ENCODE data around the gene ZNF800.

Gene ZNF800

GRCh38 chr7:127342596-127342995 is 49.9 kb downstream of the ZNF800 start:
- H3K4me3 ChIP-seq (replicated peaks; ENCODE audit: low read depth, low read length): no peak overlapping the region

GRCh38 chr7:127338122-127338521 is 54.4 kb downstream of the ZNF800 start:
- no peaks in the 10 kb centered on the region for H3K36me3 ChIP-seq (ENCODE audit: control insufficient read depth, insufficient read depth, low read length)
- H3K27me3 ChIP-seq (replicated peaks; ENCODE audit: control insufficient read depth, insufficient read depth, low read length): no peaks in the 10 kb centered on the region; the same call in 1 of the 2 replicates
- TF ChIP-seq, protein P1, sequence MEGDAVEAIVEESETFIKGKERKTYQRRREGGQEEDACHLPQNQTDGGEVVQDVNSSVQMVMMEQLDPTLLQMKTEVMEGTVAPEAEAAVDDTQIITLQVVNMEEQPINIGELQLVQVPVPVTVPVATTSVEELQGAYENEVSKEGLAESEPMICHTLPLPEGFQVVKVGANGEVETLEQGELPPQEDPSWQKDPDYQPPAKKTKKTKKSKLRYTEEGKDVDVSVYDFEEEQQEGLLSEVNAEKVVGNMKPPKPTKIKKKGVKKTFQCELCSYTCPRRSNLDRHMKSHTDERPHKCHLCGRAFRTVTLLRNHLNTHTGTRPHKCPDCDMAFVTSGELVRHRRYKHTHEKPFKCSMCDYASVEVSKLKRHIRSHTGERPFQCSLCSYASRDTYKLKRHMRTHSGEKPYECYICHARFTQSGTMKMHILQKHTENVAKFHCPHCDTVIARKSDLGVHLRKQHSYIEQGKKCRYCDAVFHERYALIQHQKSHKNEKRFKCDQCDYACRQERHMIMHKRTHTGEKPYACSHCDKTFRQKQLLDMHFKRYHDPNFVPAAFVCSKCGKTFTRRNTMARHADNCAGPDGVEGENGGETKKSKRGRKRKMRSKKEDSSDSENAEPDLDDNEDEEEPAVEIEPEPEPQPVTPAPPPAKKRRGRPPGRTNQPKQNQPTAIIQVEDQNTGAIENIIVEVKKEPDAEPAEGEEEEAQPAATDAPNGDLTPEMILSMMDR (IDR thresholded peaks at IDR 0.05; ENCODE audit: insufficient read depth, low read length, poor library complexity, severe bottlenecking): no peak
- DNase-seq (ENCODE audit: extremely low read depth, insufficient read length): no peak
- H3K4me3 ChIP-seq (replicated peaks; ENCODE audit: low read depth, low read length): no peak overlapping the region

More at GRCh38 chr7:127342596-127342995, 49.9 kb downstream of the ZNF800 start:
- Histone ChIP-seq H3K36me3 (ENCODE audit: control insufficient read depth, insufficient read depth, low read length) (no peaks in the 10 kb centered on the region), H3K27me3 (replicated peaks; ENCODE audit: control insufficient read depth, insufficient read depth, low read length) (no peaks in the 10 kb centered on the region; the same call in 1 of the 2 replicates)
- no peak for DNase-seq (ENCODE audit: extremely low read depth, insufficient read length)
- TF ChIP-seq, protein P1 (IDR thresholded peaks at IDR 0.05; ENCODE audit: insufficient read depth, low read length, poor library complexity, severe bottlenecking): no peak

DNA sequence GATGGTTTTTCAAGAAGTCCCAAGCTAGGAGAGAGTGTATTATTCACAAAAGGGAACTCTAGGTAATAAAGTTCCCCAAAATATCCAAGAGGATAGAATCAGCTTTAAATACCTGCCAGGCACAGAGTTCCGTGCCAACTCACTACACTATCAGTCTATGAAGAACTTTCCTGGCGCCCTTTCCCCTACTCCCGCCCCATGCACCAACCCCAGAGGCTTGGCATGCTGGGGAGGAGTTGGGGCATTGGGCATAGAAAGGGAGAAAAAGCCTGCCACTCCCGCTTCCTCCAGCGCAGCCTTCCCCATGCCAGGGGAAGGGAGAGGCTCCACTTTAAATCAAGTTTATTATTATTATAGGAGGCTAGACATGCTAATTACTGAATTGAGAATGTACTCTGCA is 54.9 kb downstream of the ZNF800 start:
- Histone ChIP-seq H3K27me3 (replicated peaks; ENCODE audit: control insufficient read depth, insufficient read depth, low read length) (no peaks in the 10 kb centered on the region; the same call in 1 of the 2 replicates), H3K4me3 (replicated peaks; ENCODE audit: low read depth, low read length) (no peak overlapping the region), H3K36me3 (ENCODE audit: control insufficient read depth, insufficient read depth, low read length) (no peaks in the 10 kb centered on the region)
- TF ChIP-seq, protein P1 (IDR thresholded peaks at IDR 0.05; ENCODE audit: insufficient read depth, low read length, poor library complexity, severe bottlenecking): no peak
- DNase-seq (ENCODE audit: extremely low read depth, insufficient read length): no peak

DNA sequence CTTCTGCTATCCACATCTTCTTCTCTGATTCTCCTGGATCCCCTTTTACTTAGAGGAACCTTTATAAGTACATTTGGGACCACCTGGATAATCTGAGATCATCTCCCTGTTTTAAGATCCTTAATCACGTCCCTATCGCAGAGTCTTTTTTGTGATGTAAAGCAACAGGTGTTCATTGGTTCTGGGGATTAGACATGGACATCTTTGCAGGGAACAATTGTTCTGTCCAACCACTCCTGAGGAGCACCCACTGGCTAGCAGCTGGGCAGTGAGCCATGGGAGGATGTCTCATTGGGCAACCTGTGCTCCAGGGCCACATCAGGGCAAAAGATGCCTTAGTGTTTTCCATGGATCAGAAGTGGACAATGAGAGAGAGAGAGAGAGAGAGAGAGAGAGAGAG is 56.0 kb downstream of the ZNF800 start:
- TF ChIP-seq, protein P1 (IDR thresholded peaks at IDR 0.05; ENCODE audit: insufficient read depth, low read length, poor library complexity, severe bottlenecking): no peak
- H3K27me3 ChIP-seq (replicated peaks; ENCODE audit: control insufficient read depth, insufficient read depth, low read length): no peaks in the 10 kb centered on the region; the same call in 1 of the 2 replicates
- H3K4me3 ChIP-seq (replicated peaks; ENCODE audit: low read depth, low read length): no peak overlapping the region
- DNase-seq (ENCODE audit: extremely low read depth, insufficient read length): no peak
- H3K36me3 ChIP-seq (ENCODE audit: control insufficient read depth, insufficient read depth, low read length): no peaks in the 10 kb centered on the region

- no peak overlapping the region for H3K4me3 ChIP-seq (replicated peaks; ENCODE audit: low read depth, low read length)
- H3K27me3 ChIP-seq (replicated peaks; ENCODE audit: control insufficient read depth, insufficient read depth, low read length): no peaks in the 10 kb centered on the region
- no peak for DNase-seq (ENCODE audit: extremely low read depth, insufficient read length)
- H3K36me3 ChIP-seq (ENCODE audit: control insufficient read depth, insufficient read depth, low read length): no peaks in the 10 kb centered on the region
- TF ChIP-seq, protein P1 (IDR thresholded peaks at IDR 0.05; ENCODE audit: insufficient read depth, low read length, poor library complexity, severe bottlenecking): no peak
Measured at GRCh38 chr7:127332880-127333279, 59.6 kb downstream of the ZNF800 start.

GRCh38 chr7:127330070-127330469 is 62.4 kb downstream of the ZNF800 start:
- DNase-seq (ENCODE audit: extremely low read depth, insufficient read length): no peak
- H3K4me3 ChIP-seq (replicated peaks; ENCODE audit: low read depth, low read length): no peak overlapping the region

More at GRCh38 chr7:127330070-127330469, 62.4 kb downstream of the ZNF800 start:
- no peaks in the 10 kb centered on the region for H3K36me3 ChIP-seq (ENCODE audit: control insufficient read depth, insufficient read depth, low read length)
- TF ChIP-seq, protein P1 (IDR thresholded peaks at IDR 0.05; ENCODE audit: insufficient read depth, low read length, poor library complexity, severe bottlenecking): no peak
- no peaks in the 10 kb centered on the region for H3K27me3 ChIP-seq (replicated peaks; ENCODE audit: control insufficient read depth, insufficient read depth, low read length)

Measured in GM06990 (cell line).